Measurements from ENCODE around the gene PSMG2.

DNA sequence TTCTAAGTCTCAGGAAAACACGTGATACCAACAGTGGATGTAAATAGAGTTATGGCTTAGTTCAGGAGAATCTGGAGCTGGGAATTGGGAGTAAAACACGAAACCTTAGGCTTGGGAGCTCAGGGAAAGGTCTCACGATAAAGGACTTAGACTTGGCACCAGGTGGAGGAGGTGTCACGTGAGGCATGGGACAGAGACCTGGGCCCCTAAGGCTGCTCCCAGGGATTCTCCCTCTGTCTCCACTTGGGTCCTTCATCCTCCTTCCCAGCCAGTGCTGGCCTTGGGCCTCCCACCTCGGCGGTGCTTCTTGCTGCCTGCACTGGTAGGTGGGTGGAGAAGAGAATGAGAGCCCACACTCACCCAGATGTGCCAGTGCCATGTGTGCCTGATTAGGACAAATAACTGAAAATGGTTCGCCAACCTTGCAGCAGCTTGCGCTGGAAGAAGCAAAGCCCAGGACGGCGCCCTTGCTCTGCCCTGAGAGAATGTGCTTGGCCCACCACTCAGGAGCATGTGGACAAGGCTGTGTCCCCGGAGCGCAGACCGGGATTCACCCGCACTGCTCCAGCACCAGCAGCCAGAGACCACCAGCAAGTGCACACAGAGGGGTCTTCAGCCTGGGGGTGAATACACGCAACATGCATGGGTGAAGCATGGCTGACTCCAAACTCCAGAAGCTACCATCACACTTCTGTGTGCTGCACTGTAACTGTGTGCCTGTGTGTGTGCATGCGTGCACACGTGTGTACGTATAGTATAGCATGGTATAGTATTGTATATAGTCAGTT lies 48.1 kb downstream of the PSMG2 start:
- TF ChIP-seq CTCF (IDR thresholded peaks at IDR 0.05) (no peak), POLR2AphosphoS5 (IDR thresholded peaks at IDR 0.05; ENCODE audit: low read depth, low read length) (no peak)
